Ramos (cell line): Measurements from ENCODE around the gene METRNL.
"Not testable (repeated sequence)": the region's sequence is repeated elsewhere in the genome, so short reads cannot be mapped to it uniquely, and the experiment has no call there.

ENCODE experiments used
- in situ Hi-C: fragments of 300-500 bp; cut with MboI; formaldehyde crosslinking; loops from one replicate; pipeline ENCODE4 v1.14.3; 2022; ENCODE audit warnings: low sequenced_read_pairs; ENCODE audit not compliant: unreplicated experiment

Gene METRNL

GRCh38 chr17:83051396-83052240 is 27.8 kb upstream of the METRNL start:
- in situ Hi-C loops: no loop called here

- in situ Hi-C loops: no loop called here
These were observed 27.2 kb upstream of the METRNL start for GRCh38 chr17:83052241-83052564.

GRCh38 chr17:83053021-83053681 is 26.3 kb upstream of the METRNL start:
- in situ Hi-C loops: no loop called here

GRCh38 chr17:83053739-83054451 is 25.5 kb upstream of the METRNL start:
- in situ Hi-C loops: no loop called here

GRCh38 chr17:83054518-83055125 is 24.8 kb upstream of the METRNL start:
- in situ Hi-C loops: no loop called here

GRCh38 chr17:83055176-83055575 is 24.2 kb upstream of the METRNL start:
- in situ Hi-C loops: not testable (repeated sequence)

- in situ Hi-C loops: no loop called here
These were observed 23.4 kb upstream of the METRNL start for GRCh38 chr17:83055911-83056582.

GRCh38 chr17:83056583-83057396 is 22.6 kb upstream of the METRNL start:
- in situ Hi-C loops: no loop called here

GRCh38 chr17:83057397-83057761 is 22.0 kb upstream of the METRNL start:
- in situ Hi-C loops: no loop called here

GRCh38 chr17:83057793-83058265 is 21.6 kb upstream of the METRNL start:
- in situ Hi-C loops: no loop called here

GRCh38 chr17:83058266-83058798 is 21.1 kb upstream of the METRNL start:
- in situ Hi-C loops: no loop called here

- in situ Hi-C loops: no loop called here
These were observed 17.8 kb upstream of the METRNL start for GRCh38 chr17:83061586-83061985.

- in situ Hi-C loops: no loop called here
These were observed 17.2 kb upstream of the METRNL start for GRCh38 chr17:83062011-83062817.

- in situ Hi-C loops: no loop called here
These were observed 16.4 kb upstream of the METRNL start for GRCh38 chr17:83062818-83063671.

GRCh38 chr17:83064021-83064731 is 15.2 kb upstream of the METRNL start:
- in situ Hi-C loops: no loop called here

- in situ Hi-C loops: no loop called here
These were observed 14.4 kb upstream of the METRNL start for GRCh38 chr17:83064732-83065659.
